ENCODE data around the gene MYO1D.
"Not testable (repeated sequence)": the region's sequence is repeated elsewhere in the genome, so short reads cannot be mapped to it uniquely, and the experiment has no call there.

The MYO1D gene

DNA sequence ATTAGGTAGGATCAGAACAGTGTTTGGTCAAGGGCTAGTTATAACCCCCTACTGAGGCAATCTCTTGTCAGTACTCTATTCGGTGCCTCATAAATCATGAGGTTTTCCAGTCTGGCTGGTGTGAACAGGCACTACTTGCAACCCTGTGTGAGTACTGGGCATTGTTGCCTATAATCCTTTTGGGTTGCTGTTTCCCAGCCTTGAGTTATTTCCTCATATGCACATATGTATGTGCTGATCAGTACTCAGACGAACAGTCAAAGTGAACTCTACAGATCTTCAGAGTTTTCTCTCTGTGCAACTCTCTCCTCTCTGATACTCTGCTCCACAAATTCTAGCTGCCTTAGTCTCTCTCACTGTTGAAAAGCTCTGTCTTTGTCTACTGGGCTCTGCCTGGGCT is 225.8 kb downstream of the MYO1D start:
- no peak overlapping the region for H3K4me3 ChIP-seq (ENCODE audit: low read length)
- TF ChIP-seq, protein P1, sequence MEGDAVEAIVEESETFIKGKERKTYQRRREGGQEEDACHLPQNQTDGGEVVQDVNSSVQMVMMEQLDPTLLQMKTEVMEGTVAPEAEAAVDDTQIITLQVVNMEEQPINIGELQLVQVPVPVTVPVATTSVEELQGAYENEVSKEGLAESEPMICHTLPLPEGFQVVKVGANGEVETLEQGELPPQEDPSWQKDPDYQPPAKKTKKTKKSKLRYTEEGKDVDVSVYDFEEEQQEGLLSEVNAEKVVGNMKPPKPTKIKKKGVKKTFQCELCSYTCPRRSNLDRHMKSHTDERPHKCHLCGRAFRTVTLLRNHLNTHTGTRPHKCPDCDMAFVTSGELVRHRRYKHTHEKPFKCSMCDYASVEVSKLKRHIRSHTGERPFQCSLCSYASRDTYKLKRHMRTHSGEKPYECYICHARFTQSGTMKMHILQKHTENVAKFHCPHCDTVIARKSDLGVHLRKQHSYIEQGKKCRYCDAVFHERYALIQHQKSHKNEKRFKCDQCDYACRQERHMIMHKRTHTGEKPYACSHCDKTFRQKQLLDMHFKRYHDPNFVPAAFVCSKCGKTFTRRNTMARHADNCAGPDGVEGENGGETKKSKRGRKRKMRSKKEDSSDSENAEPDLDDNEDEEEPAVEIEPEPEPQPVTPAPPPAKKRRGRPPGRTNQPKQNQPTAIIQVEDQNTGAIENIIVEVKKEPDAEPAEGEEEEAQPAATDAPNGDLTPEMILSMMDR (conservative IDR thresholded peaks at IDR 0.05; ENCODE audit: low read depth, low read length) = no peak
- DNase-seq (ENCODE audit: low read depth) = no peak

DNA sequence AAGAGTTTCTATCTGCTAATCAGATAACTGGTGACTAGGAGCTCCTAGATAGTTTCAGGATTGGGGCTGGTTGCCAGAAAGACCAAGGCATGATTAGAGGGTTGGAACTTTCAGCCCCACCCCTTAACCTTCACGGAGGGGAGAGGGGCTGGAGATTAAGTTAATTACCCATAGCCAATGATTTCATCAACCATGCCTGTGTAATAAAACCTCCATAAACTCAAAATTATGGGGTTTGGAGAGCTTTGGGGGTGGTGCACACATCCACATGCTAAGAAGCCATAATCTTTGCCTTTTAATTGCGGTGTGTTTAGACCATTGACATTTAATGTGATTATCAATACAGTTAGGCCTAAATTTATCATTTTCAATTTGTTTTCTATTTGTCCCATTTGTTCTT is 228.5 kb downstream of the MYO1D start:
- no peak for DNase-seq (ENCODE audit: low read depth)
- TF ChIP-seq, protein P1 (conservative IDR thresholded peaks at IDR 0.05; ENCODE audit: low read depth, low read length) = no peak
- no peak overlapping the region for H3K4me3 ChIP-seq (ENCODE audit: low read length)

DNA sequence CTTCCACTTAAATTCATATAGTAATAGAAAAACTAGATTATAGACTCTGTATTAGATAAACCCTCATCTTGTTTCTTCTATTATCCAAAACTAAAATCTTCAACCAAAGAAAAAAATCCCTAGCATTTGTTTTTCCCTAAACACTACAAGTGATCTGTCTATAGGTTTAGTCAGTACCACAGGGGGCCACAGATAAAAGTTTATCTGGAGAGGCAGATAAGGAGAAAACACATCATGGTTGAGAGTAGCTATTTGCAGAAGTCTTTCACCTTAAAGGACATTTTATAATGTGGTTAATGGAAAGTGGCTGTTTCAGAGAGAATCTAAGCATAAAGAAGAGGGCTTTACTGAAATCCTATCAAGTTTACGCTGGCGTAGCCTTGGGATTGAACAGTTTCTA is 230.0 kb downstream of the MYO1D start:
- no peak overlapping the region for H3K4me3 ChIP-seq (ENCODE audit: low read length)
- DNase-seq (ENCODE audit: low read depth) = no peak
- TF ChIP-seq, protein P1 (conservative IDR thresholded peaks at IDR 0.05; ENCODE audit: low read depth, low read length) = no peak

DNA sequence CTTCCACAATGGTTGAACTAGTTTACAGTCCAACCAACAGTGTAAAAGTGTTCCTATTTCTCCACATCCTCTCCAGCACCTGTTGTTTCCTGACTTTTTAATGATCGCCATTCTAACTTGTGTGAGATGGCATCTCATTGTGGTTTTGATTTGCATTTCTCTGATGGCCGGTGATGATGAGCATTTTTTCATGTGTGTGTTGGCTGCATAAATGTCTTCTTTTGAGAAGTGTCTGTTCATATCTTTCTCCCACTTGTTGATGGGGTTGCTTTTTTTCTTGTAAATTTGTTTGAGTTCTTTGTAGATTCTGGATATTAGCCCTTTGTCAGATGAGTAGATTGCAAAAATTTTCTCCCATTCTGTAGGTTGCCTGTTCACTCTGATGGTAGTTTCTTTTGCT is 235.4 kb downstream of the MYO1D start:
- H3K4me3 ChIP-seq (ENCODE audit: low read length); DNase-seq (ENCODE audit: low read depth): not testable (repeated sequence)

DNA sequence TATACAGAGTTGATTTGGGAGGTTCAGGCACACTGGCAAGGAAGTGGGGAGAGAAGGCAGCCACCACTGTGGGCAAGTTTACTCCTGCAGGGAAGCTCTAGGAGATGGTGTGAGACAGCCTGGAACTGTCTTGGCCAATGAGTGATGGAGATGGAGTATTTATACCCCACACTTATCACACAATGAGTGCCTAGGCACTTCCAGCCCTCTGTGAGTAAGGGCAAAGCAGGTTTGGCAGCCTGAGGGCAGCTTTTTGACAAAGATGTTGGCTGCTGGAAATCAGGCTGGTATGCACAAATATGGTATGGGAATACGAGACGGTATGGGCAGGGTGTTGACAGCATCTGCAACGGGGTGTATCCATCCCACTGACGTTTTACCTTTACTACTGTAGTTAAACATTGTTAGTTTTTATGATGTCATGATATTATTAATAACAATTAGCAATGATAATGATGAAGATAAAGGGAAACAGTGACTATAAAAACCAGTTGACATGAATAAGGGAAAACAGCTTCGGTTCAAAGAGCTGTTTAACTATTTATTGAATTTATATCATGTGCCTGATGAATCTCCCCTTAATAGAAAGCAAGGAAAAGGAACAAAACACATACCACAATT is 240.2 kb downstream of the MYO1D start:
- no peak for DNase-seq (ENCODE audit: low read depth)
- H3K4me3 ChIP-seq (ENCODE audit: low read length) = no peak overlapping the region
- TF ChIP-seq, protein P1 (conservative IDR thresholded peaks at IDR 0.05; ENCODE audit: low read depth, low read length) = no peak

GRCh38 chr17:32634167-32634566 is 242.8 kb downstream of the MYO1D start:
- no peak for DNase-seq (ENCODE audit: low read depth)
- H3K4me3 ChIP-seq (ENCODE audit: low read length) = no peak overlapping the region
- TF ChIP-seq, protein P1 (conservative IDR thresholded peaks at IDR 0.05; ENCODE audit: low read depth, low read length) = no peak

DNA sequence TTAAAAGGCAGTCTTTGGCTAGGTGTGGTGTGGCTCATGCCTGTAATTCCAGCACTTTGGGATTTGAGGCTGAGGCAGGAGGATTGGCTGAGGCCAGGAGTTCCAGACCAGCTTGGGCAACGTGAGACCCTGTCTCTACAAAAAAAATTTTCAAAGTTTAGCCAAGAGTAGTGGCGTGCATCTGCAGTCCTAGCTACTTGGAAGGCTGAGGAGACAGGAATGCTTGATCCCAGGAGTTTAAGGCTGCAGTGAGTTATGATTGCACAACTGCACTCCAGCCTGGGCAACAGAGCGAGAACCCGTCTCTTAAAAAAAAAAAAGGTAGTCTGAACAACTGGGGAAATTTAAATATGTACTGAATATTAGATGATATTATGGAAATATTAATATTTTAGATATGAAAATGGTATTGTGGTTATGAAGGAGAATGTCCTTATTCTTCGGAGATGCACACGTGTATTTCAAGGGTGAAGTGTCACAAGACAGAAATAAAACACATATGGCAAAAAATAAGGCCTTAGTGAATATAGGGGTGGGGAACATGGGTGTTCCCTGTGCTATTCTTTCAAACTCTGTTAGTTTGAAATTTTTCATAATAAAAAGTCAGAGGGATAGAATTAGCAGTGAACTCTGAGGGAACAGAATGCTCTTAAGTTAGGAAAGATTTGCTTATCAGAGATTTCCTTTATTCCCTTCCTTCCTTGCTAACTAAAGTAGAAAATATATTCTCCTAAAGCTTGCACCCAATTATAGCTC is 245.4 kb downstream of the MYO1D start:
- DNase-seq (ENCODE audit: low read depth) = no peak

More for the DNA sequence above, 245.4 kb downstream of the MYO1D start:
- H3K4me3 ChIP-seq (ENCODE audit: low read length) = no peak overlapping the region
- TF ChIP-seq, protein P1 (conservative IDR thresholded peaks at IDR 0.05; ENCODE audit: low read depth, low read length) = no peak
